Upper lobe of left lung (tissue), 6 donors: Measurements from ENCODE around the gene MAST4. TPM values are rescaled to one million over a fixed set of nuclear protein-coding genes. Genes with fewer than 3 reads are reported as not detected.

Experiments
- ATAC-seq, 2 donors: fragments of 200-7000 bp; cut with Tn5 transposase; one replicate each; pipeline ENCODE4 v1.9.1; 2022; ENCODE audit warnings: mild to moderate bottlenecking in 2 of 2, moderate library complexity in 2 of 2; ENCODE audit not compliant: low FRiP score in 2 of 2
- DNase-seq, 2 donors: peaks; one replicate each; pipeline ENCODE4 v3.0.0-alpha.2; 2019 to 2020
- H3K27ac ChIP-seq, 4 donors: fragments of 200-600 bp; sonication (generic); one replicate each; pipeline ENCODE4 v1.5.1; 2016 to 2019
- H3K27me3 ChIP-seq, 4 donors: fragments of 200-600 bp; sonication (generic); one replicate each; pipeline ENCODE4 v1.5.1; 2017 to 2019
- H3K36me3 ChIP-seq, 4 donors: fragments of 200-600 bp; sonication (generic); one replicate each; pipeline ENCODE4 v1.5.1; 2016 to 2019
- H3K4me1 ChIP-seq, 4 donors: fragments of 200-600 bp; sonication (generic); one replicate each; pipeline ENCODE4 v1.5.1; 2018 to 2019
- H3K4me3 ChIP-seq, 4 donors: fragments of 200-600 bp; sonication (generic); one replicate each; pipeline ENCODE4 v1.5.1; 2017 to 2019; ENCODE audit warnings: mild to moderate bottlenecking in 2 of 4, moderate library complexity in 1 of 4
- H3K9me3 ChIP-seq, 4 donors: fragments of 200-600 bp; sonication (generic); one replicate each; pipeline ENCODE4 v1.5.1; 2018 to 2019
- EP300 ChIP-seq, 4 donors: sonication (generic); formaldehyde crosslinking; IDR thresholded peaks; one replicate each; pipeline ENCODE4 v1.5.1; 2017; ENCODE audit warnings: antibody characterized with exemption in 4 of 4, control low read depth in 2 of 4
- POLR2A ChIP-seq, 4 donors: fragments of 450-650 bp; IDR thresholded peaks; one replicate each; pipeline ENCODE4 v1.5.1; 2016 to 2017; ENCODE audit warnings: antibody characterized with exemption in 4 of 4, mild to moderate bottlenecking in 2 of 4
- POLR2AphosphoS5 ChIP-seq, 2 donors: sonication (generic); formaldehyde crosslinking; IDR thresholded peaks; one replicate each; pipeline ENCODE4 v1.5.1; 2017; ENCODE audit warnings: antibody characterized with exemption in 2 of 2
- WGBS, 2 donors: methylation state at CpG; one replicate each; pipeline ENCODE4 v1.1.5; 2017 to 2018; 5-methylcytosine and 5-hydroxymethylcytosine counted together
- total RNA-seq, 6 donors: library from RNA; depleted of rRNA in 4 of 6; stranded (reverse); fragments of >200 nt in 4 of 6; gene quantifications; one replicate each; pipeline versions ENCODE4 v1.1.0 to v1.2.1, GENCODE V29; 2016 to 2021
- TF ChIP-seq, protein P1 (sequence below), 6 experiments: fragments of 450-650 bp in 4 of 6; fragments of 200-600 bp in 2 of 6; sonication (generic) in 2 of 6; IDR thresholded peaks; one replicate each; pipeline ENCODE4 v1.5.1; 2016 to 2019; ENCODE audit warnings: antibody characterized with exemption in 6 of 6
- donor health status: DM: no; HTN: no; CAD: no; lungs with moderate emphysema.
- donor health status: DM: no; HTN: yes; CAD: no; lungs with severe emphysema.

The MAST4 gene
- total RNA-seq, 6 donors from 2014 or later = 44.8 to 229 (median 66.4) TPM

DNA sequence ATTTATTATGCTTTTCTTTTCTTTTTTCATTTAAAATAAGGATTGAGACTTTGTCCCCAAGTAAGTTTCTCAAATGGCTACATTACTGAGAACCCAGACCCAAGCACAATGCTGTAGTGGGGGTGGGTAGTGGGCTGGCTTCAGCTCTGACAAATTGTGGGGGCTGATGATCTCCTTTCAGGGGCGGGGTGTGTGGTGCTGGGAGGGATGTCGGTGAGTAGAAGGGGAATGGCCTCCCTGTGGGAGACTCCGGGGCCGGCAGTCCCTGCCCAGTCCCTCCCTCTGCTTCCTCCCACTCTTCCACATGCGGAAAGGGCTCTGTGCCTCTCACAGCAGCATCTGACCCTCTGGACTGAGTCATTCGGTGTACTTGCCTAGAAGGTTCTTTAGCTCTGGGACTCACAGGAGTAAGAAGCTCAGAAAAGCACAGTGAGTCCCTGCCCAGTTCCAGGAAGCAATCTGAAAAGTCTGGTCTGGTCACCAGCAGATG is 586.2 kb downstream of the MAST4 start:
- peaks cover 0 to 5% (median 0%) of the 10 kb centered on the region in 4 donors for H3K4me1 ChIP-seq
- H3K9me3 ChIP-seq = peaks cover 0 to 5% (median under 1%) of the 10 kb centered on the region in 4 donors
- TF ChIP-seq POLR2A (IDR thresholded peaks at IDR 0.05) (peak in 1 of 4 donors; percentile 67), POLR2AphosphoS5 (IDR thresholded peaks at IDR 0.05) (peak in 1 of 2 donors; percentile 28)
- TF ChIP-seq, protein P1, sequence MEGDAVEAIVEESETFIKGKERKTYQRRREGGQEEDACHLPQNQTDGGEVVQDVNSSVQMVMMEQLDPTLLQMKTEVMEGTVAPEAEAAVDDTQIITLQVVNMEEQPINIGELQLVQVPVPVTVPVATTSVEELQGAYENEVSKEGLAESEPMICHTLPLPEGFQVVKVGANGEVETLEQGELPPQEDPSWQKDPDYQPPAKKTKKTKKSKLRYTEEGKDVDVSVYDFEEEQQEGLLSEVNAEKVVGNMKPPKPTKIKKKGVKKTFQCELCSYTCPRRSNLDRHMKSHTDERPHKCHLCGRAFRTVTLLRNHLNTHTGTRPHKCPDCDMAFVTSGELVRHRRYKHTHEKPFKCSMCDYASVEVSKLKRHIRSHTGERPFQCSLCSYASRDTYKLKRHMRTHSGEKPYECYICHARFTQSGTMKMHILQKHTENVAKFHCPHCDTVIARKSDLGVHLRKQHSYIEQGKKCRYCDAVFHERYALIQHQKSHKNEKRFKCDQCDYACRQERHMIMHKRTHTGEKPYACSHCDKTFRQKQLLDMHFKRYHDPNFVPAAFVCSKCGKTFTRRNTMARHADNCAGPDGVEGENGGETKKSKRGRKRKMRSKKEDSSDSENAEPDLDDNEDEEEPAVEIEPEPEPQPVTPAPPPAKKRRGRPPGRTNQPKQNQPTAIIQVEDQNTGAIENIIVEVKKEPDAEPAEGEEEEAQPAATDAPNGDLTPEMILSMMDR (IDR thresholded peaks at IDR 0.05) = no peak
- H3K36me3 ChIP-seq = no peaks in the 10 kb centered on the region
- peak overlapping the region; percentile 28 to 67 (median 55) for H3K27ac ChIP-seq
- no peak overlapping the region for H3K4me3 ChIP-seq
- peak; percentile 69 to 91 for ATAC-seq
- no peaks in the 10 kb centered on the region for H3K27me3 ChIP-seq
- peak; percentile 25 to 76 for DNase-seq
- WGBS, 2 donors = 18 to 27% methylated on average over 5 to 6 of the region's 6 CpGs

- 94 to 100% methylated on average over 3 of the region's 3 CpGs for WGBS, 2 donors
- no peak overlapping the region for H3K27ac ChIP-seq
- no peaks in the 10 kb centered on the region for H3K9me3 ChIP-seq
- H3K4me3 ChIP-seq = no peak overlapping the region
- peaks cover 0 to 5% (median 2%) of the 10 kb centered on the region in 4 donors for H3K4me1 ChIP-seq
- H3K36me3 ChIP-seq = no peaks in the 10 kb centered on the region
- TF ChIP-seq POLR2AphosphoS5 (IDR thresholded peaks at IDR 0.05) (no peak), EP300 (IDR thresholded peaks at IDR 0.05) (no peak), POLR2A (IDR thresholded peaks at IDR 0.05) (no peak)
- TF ChIP-seq, protein P1 (IDR thresholded peaks at IDR 0.05) = no peak
- H3K27me3 ChIP-seq = no peaks in the 10 kb centered on the region
- DNase-seq (no peak), ATAC-seq (no peak)
Observed at GRCh38 chr5:67183859-67184258, 587.7 kb downstream of the MAST4 start.

GRCh38 chr5:67187006-67187715 is 591.0 kb downstream of the MAST4 start:
- H3K27me3 ChIP-seq = no peaks in the 10 kb centered on the region
- H3K4me3 ChIP-seq = no peak overlapping the region
- H3K27ac ChIP-seq = peak overlapping the region in 1 of 4 donors; percentile 13
- peak in 1 of 4 donors; percentile 22 for TF ChIP-seq POLR2A (IDR thresholded peaks at IDR 0.05)
- TF ChIP-seq EP300 (IDR thresholded peaks at IDR 0.05) = no peak
- no peaks in the 10 kb centered on the region for H3K9me3 ChIP-seq
- DNase-seq (no peak), ATAC-seq (peak; percentile 69 to 73)
- H3K4me1 ChIP-seq = peaks cover 0 to 5% (median 2%) of the 10 kb centered on the region in 4 donors
- H3K36me3 ChIP-seq = no peaks in the 10 kb centered on the region
- WGBS, 2 donors = 47 to 48% methylated on average over 1 of the region's 1 CpG

DNA sequence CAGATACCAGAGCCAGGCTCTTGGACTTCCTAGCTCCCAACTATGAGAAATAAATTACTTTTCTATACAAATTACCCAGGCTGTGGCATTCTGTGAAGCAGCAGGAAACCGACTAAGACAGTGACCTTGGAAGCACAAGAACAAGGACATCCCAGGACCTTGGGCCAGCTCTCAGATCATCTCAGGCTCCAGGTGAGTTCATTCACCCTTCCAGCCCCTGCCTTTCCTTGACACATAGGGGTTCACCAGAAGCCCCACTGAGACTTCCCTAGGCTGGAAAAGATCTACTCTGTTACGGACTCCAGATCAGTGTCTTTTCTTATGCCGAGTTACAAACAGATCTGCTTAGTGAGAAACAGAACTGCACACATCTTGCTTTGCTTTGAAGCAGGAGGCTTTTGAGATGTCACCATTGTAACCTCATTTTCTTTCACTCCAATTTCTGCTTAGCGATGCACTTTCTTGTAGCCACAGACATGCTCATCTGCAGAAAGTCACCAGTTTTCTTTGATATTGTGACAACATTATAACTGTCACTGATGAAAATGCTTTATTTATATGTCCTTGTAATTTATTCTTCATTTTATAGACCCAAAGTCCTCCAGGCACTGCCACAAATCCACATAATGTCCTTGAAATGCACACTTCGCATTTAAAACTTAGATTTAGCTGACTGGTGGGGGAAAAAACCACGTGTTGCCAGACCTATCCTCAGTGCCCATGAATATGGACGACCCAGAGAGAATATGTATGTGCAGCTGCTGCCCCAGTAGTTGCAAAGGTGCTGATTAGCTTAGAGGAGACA is 592.3 kb downstream of the MAST4 start:
- DNase-seq (no peak), ATAC-seq (no peak)
- Histone ChIP-seq H3K36me3 (no peaks in the 10 kb centered on the region), H3K27ac (peak overlapping the region in 2 of 4 donors; percentile 13 to 18), H3K4me3 (no peak overlapping the region), H3K9me3 (no peaks in the 10 kb centered on the region), H3K4me1 (peaks cover 0 to 8% (median 3%) of the 10 kb centered on the region in 4 donors), H3K27me3 (no peaks in the 10 kb centered on the region)
- no peak for TF ChIP-seq POLR2A (IDR thresholded peaks at IDR 0.05)
- no peak for TF ChIP-seq EP300 (IDR thresholded peaks at IDR 0.05)
- TF ChIP-seq, protein P1 (IDR thresholded peaks at IDR 0.05) = no peak
- TF ChIP-seq POLR2AphosphoS5 (IDR thresholded peaks at IDR 0.05) = no peak
- 85 to 86% methylated on average over 7 of the region's 7 CpGs for WGBS, 2 donors

DNA sequence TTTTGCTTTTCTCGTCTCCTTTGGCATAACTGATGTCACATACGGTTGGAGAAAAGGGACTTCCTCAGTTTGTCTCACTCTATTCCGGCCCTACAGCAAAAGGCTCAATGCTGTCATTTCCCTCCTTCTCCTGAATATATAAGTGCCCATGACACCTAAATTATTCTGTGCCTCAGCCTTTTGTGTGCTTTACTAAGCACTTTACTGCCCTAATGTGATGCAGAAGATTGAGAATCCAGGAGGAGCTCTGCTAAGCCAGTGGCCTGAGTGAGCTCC is 592.8 kb downstream of the MAST4 start:
- ATAC-seq (no peak), DNase-seq (no peak)
- Histone ChIP-seq H3K9me3 (no peaks in the 10 kb centered on the region), H3K4me1 (peaks cover 0 to 8% (median 5%) of the 10 kb centered on the region in 4 donors), H3K4me3 (no peak overlapping the region), H3K27me3 (no peaks in the 10 kb centered on the region), H3K36me3 (no peaks in the 10 kb centered on the region), H3K27ac (peak overlapping the region in 1 of 4 donors; percentile 18)
- WGBS, 2 donors = 59 to 85% methylated on average over 3 of the region's 3 CpGs
- TF ChIP-seq EP300 (IDR thresholded peaks at IDR 0.05) (no peak), POLR2A (IDR thresholded peaks at IDR 0.05) (no peak), POLR2AphosphoS5 (IDR thresholded peaks at IDR 0.05) (no peak)
- TF ChIP-seq, protein P1 (IDR thresholded peaks at IDR 0.05) = no peak
